Adrenal gland (tissue), 12 donors: ENCODE data around the gene AOPEP. TPM values are rescaled to one million over a fixed set of nuclear protein-coding genes. Genes with fewer than 3 reads are reported as not detected.

Source experiments
- DNase-seq, 7 donors: peaks; one replicate each; pipeline ENCODE4 v3.0.0-alpha.2; 2019 to 2020
- H3K27ac ChIP-seq, 5 donors: fragments of 200-600 bp; sonication (generic) in 4 of 5; 1 replicate in 3 of 5; 2 replicates in 2 of 5; pipeline versions ENCODE4 v1.5.1 to v1.8.0; 2016 to 2020; ENCODE audit warnings: mild to moderate bottlenecking in 1 of 5
- H3K27me3 ChIP-seq: fragments of 200-600 bp; 2 replicates; pipeline ENCODE4 v1.8.0; 2021
- H3K36me3 ChIP-seq, 2 donors: fragments of 200-600 bp; replicated peaks in 1 of 2; 1 replicate in 1 of 2; 2 replicates in 1 of 2; pipeline versions ENCODE4 v1.5.1 to v1.8.0; 2018 to 2022
- H3K4me1 ChIP-seq, 2 donors: fragments of 200-600 bp; replicated peaks in 1 of 2; 1 replicate in 1 of 2; 2 replicates in 1 of 2; pipeline versions ENCODE4 v1.5.1 to v1.8.0; 2018 to 2021
- H3K4me3 ChIP-seq, 4 donors: fragments of 200-600 bp; sonication (generic) in 3 of 4; one replicate each; pipeline ENCODE4 v1.5.1; 2016 to 2018
- H3K9me3 ChIP-seq, 3 donors: fragments of 200-600 bp; sonication (generic) in 1 of 3; replicated peaks in 1 of 3; 1 replicate in 2 of 3; 2 replicates in 1 of 3; pipeline versions ENCODE4 v1.5.1 to v1.8.0; 2016 to 2021
- POLR2A ChIP-seq, 2 donors: fragments of 450-650 bp; IDR thresholded peaks; one replicate each; pipeline ENCODE4 v1.6.1; 2017; ENCODE audit warnings: antibody characterized with exemption in 2 of 2, mild to moderate bottlenecking in 2 of 2, moderate library complexity in 1 of 2
- WGBS, 4 donors: extraction: QIAGEN DNeasy Blood & Tissue Kit in 2 of 4; methylation state at CpG; one replicate each; pipeline versions ENCODE4 v1.1.5 to v1.1.7; 2013 to 2017; 5-methylcytosine and 5-hydroxymethylcytosine counted together
- intact Hi-C, 2 donors: fragments of 100-400 bp; cut with DNase I; formaldehyde crosslinking; loops; one replicate each; pipeline versions ENCODE4 v1.14.1 to v1.15.0; 2022 to 2023
- polyA plus RNA-seq, 3 donors: library from polyadenylated mRNA; stranded (reverse); fragments of 200-250 nt in 2 of 3; fragments of 350-450 nt in 1 of 3; fragmentation: Illumina TruSeq in 1 of 3; extraction: RNeasy Lipid Tissue Mini Kit (QIAGEN cat#74804) in 1 of 3; gene quantifications; one replicate each; pipeline ENCODE4 v1.2.3, GENCODE V29; 2013 to 2014
- total RNA-seq, 9 donors: library from RNA; depleted of rRNA in 4 of 9; stranded (reverse); fragments of >200 nt in 4 of 9; fragments of 120-200 nt in 1 of 9; fragmentation: NEBNext Ultra II Directional in 1 of 9; extraction: Animal tissue kit (Norgen Biotek cat#: 25700) in 1 of 9; gene quantifications; one replicate each; pipeline versions ENCODE4 v1.1.0 to v1.2.4, GENCODE V29; 2013 to 2023
- TF ChIP-seq, protein P1 (sequence below), 6 experiments: fragments of 450-650 bp in 4 of 6; fragments of 200-600 bp in 2 of 6; sonication (generic) in 1 of 6; IDR thresholded peaks; 1 replicate in 5 of 6; 2 replicates in 1 of 6; pipeline versions ENCODE4 v1.5.1 to v1.8.0; 2016 to 2021; ENCODE audit warnings: antibody characterized with exemption in 6 of 6, mild to moderate bottlenecking in 2 of 6, moderate library complexity in 1 of 6
- donor health status: healthy with polysubstance abuse.
- donor health status: Bipolar disorder and iron deficiency.
- donor health status: DM: yes; HTN: yes; CAD: no.
- donor health status: DM: no; HTN: no; CAD: no.
- donor health status: DM: no; HTN: no; CAD: no.
- donor health status: DM: yes; HTN: yes; CAD: no.

Gene AOPEP
- total and polyA plus RNA-seq, 12 donors = 31.0 to 99.6 (median 71.0) TPM

- 92 to 100% (median 96%) methylated on average over 1 of the region's 1 CpG for WGBS, 4 donors
- Histone ChIP-seq H3K9me3 (no peaks in the 10 kb centered on the region), H3K36me3 (no peaks in the 10 kb centered on the region), H3K27ac (no peak overlapping the region), H3K4me1 (peaks cover 0 to 22% of the 10 kb centered on the region in 2 donors), H3K4me3 (no peak overlapping the region), H3K27me3 (no peaks in the 10 kb centered on the region)
- no peak for TF ChIP-seq POLR2A (IDR thresholded peaks at IDR 0.05)
- TF ChIP-seq, protein P1, sequence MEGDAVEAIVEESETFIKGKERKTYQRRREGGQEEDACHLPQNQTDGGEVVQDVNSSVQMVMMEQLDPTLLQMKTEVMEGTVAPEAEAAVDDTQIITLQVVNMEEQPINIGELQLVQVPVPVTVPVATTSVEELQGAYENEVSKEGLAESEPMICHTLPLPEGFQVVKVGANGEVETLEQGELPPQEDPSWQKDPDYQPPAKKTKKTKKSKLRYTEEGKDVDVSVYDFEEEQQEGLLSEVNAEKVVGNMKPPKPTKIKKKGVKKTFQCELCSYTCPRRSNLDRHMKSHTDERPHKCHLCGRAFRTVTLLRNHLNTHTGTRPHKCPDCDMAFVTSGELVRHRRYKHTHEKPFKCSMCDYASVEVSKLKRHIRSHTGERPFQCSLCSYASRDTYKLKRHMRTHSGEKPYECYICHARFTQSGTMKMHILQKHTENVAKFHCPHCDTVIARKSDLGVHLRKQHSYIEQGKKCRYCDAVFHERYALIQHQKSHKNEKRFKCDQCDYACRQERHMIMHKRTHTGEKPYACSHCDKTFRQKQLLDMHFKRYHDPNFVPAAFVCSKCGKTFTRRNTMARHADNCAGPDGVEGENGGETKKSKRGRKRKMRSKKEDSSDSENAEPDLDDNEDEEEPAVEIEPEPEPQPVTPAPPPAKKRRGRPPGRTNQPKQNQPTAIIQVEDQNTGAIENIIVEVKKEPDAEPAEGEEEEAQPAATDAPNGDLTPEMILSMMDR (IDR thresholded peaks at IDR 0.05) = no peak
- DNase-seq = no peak
- intact Hi-C loops = no loop called here
These were observed 218.1 kb downstream of the AOPEP start for GRCh38 chr9:94944626-94945025.

DNA sequence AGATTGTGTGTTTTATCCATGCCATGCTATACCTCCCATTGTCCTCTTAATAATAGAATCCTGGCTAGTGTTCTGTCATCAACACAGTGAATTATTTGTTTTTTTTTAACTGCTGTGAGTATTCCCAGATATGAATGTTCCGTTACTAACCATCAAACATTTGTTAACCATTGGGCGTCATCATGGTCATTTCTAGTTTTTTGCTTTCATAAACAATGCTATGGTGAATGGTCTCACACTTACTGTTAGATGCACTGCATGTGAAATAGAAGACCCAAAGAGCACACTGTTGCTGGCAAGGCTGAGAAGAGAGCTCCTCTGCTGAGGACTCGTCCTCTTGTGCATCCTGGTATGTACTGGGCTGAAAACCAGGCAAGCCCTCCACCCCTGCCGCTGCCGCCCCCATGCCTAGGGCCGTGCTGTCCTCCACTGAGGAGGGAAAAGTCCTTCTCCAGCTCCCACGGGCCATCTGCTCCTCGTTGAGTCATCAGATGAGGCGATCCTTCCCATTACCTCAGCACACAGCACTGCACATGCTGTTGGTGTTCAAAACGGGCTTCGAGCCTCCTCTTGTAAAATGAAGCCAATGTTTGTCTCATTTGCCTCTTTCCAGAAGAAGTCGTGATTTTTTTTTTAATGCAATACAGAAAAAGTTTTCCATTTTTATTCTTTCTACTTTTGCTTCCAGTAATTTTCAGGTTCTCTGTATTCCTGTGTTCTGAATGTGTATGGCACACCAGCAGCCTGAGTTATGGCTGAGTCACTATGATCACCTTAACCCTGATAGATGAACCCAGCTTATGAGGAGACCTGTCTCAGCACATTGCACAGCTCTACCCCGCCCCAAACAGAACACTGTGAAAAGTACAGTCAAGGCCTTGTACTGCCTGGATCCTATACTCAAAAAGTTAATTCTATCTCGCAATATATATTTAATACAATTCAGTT, 219.0 kb downstream of the AOPEP start:
- Histone ChIP-seq H3K27ac (peak overlapping the region in 2 of 5 donors; percentile 59), H3K36me3 (no peaks in the 10 kb centered on the region), H3K4me3 (no peak overlapping the region), H3K9me3 (no peaks in the 10 kb centered on the region), H3K4me1 (peaks cover 0 to 28% of the 10 kb centered on the region in 2 donors), H3K27me3 (no peaks in the 10 kb centered on the region)
- peak; percentile 52 to 78 (median 58) for DNase-seq
- TF ChIP-seq, protein P1 (IDR thresholded peaks at IDR 0.05) = no peak
- TF ChIP-seq POLR2A (IDR thresholded peaks at IDR 0.05) = no peak
- 62 to 73% (median 66%) methylated on average over 13 to 14 of the region's 14 CpGs for WGBS, 4 donors
- intact Hi-C loops = no loop called here

DNA sequence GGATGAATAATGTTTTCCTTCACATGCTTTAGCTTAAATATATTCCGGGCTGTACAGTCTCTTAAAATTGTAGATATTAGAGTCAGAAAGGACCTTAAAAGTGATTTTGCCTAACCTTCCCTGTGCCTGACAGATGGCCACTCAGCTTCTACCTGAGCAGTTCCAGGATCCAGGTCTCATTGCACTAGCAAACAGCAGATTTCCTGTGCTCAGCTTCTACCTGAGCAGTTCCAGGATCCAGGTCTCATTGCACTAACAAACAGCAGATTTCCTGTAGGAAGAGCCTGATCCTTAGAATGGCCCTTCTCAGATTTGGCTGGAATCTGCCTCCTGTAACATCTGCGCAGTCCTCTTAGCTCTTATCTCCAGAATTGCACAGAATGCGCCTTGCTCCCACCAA, 219.8 kb downstream of the AOPEP start:
- Histone ChIP-seq H3K4me1 (peaks cover 2 to 32% of the 10 kb centered on the region in 2 donors), H3K9me3 (no peaks in the 10 kb centered on the region), H3K4me3 (no peak overlapping the region), H3K36me3 (no peaks in the 10 kb centered on the region), H3K27me3 (no peaks in the 10 kb centered on the region), H3K27ac (peak overlapping the region in 2 of 5 donors; percentile 59)
- no peak for DNase-seq
- TF ChIP-seq POLR2A (IDR thresholded peaks at IDR 0.05) = no peak
- TF ChIP-seq, protein P1 (IDR thresholded peaks at IDR 0.05) = no peak
- intact Hi-C loops = no loop called here
- WGBS, 4 donors = 86 to 90% (median 89%) methylated on average over 3 of the region's 3 CpGs

GRCh38 chr9:94948567-94949235, 222.2 kb downstream of the AOPEP start:
- no peaks in the 10 kb centered on the region for H3K36me3 ChIP-seq
- no peak for DNase-seq
- no peak overlapping the region for H3K4me3 ChIP-seq
- H3K27ac ChIP-seq = no peak overlapping the region
- no peaks in the 10 kb centered on the region for H3K27me3 ChIP-seq
- peaks cover 21 to 52% of the 10 kb centered on the region in 2 donors for H3K4me1 ChIP-seq
- no peaks in the 10 kb centered on the region for H3K9me3 ChIP-seq
- 88 to 95% (median 91%) methylated on average over 5 of the region's 5 CpGs for WGBS, 4 donors
- TF ChIP-seq POLR2A (IDR thresholded peaks at IDR 0.05) = no peak
- TF ChIP-seq, protein P1 (IDR thresholded peaks at IDR 0.05) = no peak
- intact Hi-C loops = no loop called here
